Measurements from ENCODE around the gene ALK.

DNA sequence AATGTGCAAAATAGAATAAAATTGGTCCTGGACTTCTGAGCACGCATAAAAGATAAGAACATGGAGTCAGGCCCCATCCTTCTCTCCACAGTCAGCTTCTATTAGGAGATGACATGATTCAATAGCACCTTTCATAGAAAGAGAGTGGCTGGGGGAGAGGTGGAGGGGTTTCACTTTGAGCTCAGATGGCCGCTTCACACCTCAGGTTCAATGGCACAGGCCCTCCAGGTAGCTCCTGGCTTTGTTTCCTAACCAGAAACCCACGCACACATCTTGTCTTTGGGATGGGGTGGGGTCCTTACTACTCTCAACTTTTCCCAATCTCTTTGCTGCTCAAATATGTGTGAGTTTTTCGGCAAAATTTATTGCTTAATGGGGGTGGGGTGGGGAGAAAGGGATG, 473.9 kb downstream of the ALK start:
- TF ChIP-seq, protein P1, sequence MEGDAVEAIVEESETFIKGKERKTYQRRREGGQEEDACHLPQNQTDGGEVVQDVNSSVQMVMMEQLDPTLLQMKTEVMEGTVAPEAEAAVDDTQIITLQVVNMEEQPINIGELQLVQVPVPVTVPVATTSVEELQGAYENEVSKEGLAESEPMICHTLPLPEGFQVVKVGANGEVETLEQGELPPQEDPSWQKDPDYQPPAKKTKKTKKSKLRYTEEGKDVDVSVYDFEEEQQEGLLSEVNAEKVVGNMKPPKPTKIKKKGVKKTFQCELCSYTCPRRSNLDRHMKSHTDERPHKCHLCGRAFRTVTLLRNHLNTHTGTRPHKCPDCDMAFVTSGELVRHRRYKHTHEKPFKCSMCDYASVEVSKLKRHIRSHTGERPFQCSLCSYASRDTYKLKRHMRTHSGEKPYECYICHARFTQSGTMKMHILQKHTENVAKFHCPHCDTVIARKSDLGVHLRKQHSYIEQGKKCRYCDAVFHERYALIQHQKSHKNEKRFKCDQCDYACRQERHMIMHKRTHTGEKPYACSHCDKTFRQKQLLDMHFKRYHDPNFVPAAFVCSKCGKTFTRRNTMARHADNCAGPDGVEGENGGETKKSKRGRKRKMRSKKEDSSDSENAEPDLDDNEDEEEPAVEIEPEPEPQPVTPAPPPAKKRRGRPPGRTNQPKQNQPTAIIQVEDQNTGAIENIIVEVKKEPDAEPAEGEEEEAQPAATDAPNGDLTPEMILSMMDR (IDR thresholded peaks at IDR 0.05): no peak
- no peak for TF ChIP-seq ZFX (IDR thresholded peaks at IDR 0.05; ENCODE audit: borderline replicate concordance)

Measured in 22Rv1 (cell line).